Spleen (tissue), 11 donors: ENCODE results near the gene ADGRL3. TPM values are rescaled to one million over a fixed set of nuclear protein-coding genes. Genes with fewer than 3 reads are reported as not detected.

Experiments
- DNase-seq: peaks from one replicate; pipeline ENCODE4 v3.0.0-alpha.2; 2020
- H3K27ac ChIP-seq, 8 donors: fragments of 200-600 bp; sonication (generic) in 7 of 8; 1 replicate in 4 of 8; 2 replicates in 4 of 8; pipeline versions ENCODE4 v1.5.0 to v1.8.0; 2016 to 2021; ENCODE audit warnings: inconsistent platforms in 4 of 8, mild to moderate bottlenecking in 4 of 8, moderate library complexity in 1 of 8
- H3K27me3 ChIP-seq, 7 donors: fragments of 200-600 bp; sonication (generic) in 6 of 7; replicated peaks in 1 of 7; 1 replicate in 4 of 7; 2 replicates in 3 of 7; pipeline versions ENCODE4 v1.5.0 to v1.8.0; 2016 to 2021; ENCODE audit warnings: inconsistent platforms in 3 of 7, mild to moderate bottlenecking in 1 of 7
- H3K36me3 ChIP-seq, 6 donors: fragments of 200-600 bp; sonication (generic) in 5 of 6; 1 replicate in 4 of 6; 2 replicates in 2 of 6; pipeline versions ENCODE4 v1.5.0 to v1.8.0; 2016 to 2021; ENCODE audit warnings: inconsistent platforms in 2 of 6
- H3K4me1 ChIP-seq, 6 donors: fragments of 200-600 bp; sonication (generic) in 5 of 6; 1 replicate in 3 of 6; 2 replicates in 3 of 6; pipeline versions ENCODE4 v1.5.0 to v1.8.0; 2016 to 2021; ENCODE audit warnings: inconsistent platforms in 3 of 6
- H3K4me3 ChIP-seq, 8 donors: fragments of 200-600 bp; sonication (generic) in 7 of 8; 1 replicate in 4 of 8; 2 replicates in 4 of 8; pipeline versions ENCODE4 v1.5.0 to v1.8.0; 2016 to 2021; ENCODE audit warnings: inconsistent platforms in 4 of 8, mild to moderate bottlenecking in 4 of 8, moderate library complexity in 2 of 8
- H3K9me3 ChIP-seq, 8 donors: fragments of 200-600 bp; sonication (generic) in 7 of 8; 1 replicate in 4 of 8; 2 replicates in 4 of 8; pipeline versions ENCODE4 v1.5.0 to v1.8.0; 2016 to 2021; ENCODE audit warnings: inconsistent platforms in 4 of 8
- CTCF ChIP-seq, 11 experiments: fragments of 200-600 bp in 7 of 11; fragments of 450-650 bp in 4 of 11; sonication (generic) in 4 of 11; IDR thresholded peaks in 8 of 11; conservative IDR thresholded peaks in 3 of 11; 1 replicate in 7 of 11; 2 replicates in 4 of 11; pipeline versions ENCODE4 v1.4.0 to v1.8.0; 2016 to 2021; ENCODE audit warnings: antibody characterized with exemption in 11 of 11, inconsistent platforms in 4 of 11, mild to moderate bottlenecking in 1 of 11
- POLR2A ChIP-seq, 3 donors: fragments of 450-650 bp; IDR thresholded peaks; one replicate each; pipeline ENCODE4 v1.5.1; 2017; ENCODE audit warnings: antibody characterized with exemption in 3 of 3, mild to moderate bottlenecking in 1 of 3
- POLR2AphosphoS5 ChIP-seq, 3 donors: sonication (generic); formaldehyde crosslinking; IDR thresholded peaks; one replicate each; pipeline ENCODE4 v1.5.1; 2017; ENCODE audit warnings: antibody characterized with exemption in 3 of 3
- WGBS, 5 donors: extraction: QIAGEN DNeasy Blood & Tissue Kit in 3 of 5; methylation state at CpG; one replicate each; pipeline versions ENCODE4 v1.1.5 to v1.1.7; 2013 to 2018; 5-methylcytosine and 5-hydroxymethylcytosine counted together
- intact Hi-C: fragments of 100-400 bp; cut with DNase I; formaldehyde crosslinking; loops from one replicate; pipeline ENCODE4 v1.15.0; 2023; ENCODE audit warnings: low total_unique reads
- polyA plus RNA-seq, 3 donors: library from polyadenylated mRNA; stranded (reverse); fragments of 200-250 nt; gene quantifications; one replicate each; pipeline ENCODE4 v1.2.1, GENCODE V29; 2013
- total RNA-seq, 7 donors: library from RNA; depleted of rRNA in 3 of 7; stranded (reverse); fragments of >200 nt in 3 of 7; fragmentation: NEBNext Ultra II Directional in 4 of 7; extraction: Animal tissue kit (Norgen Biotek cat#: 25700) in 4 of 7; gene quantifications; one replicate each; pipeline versions ENCODE4 v1.1.0 to v1.2.1, GENCODE V29; 2016 to 2021
- donor health status: healthy with polysubstance abuse.
- donor health status: DM: no; HTN: no; CAD: no; lungs with moderate emphysema.
- donor health status: DM: no; HTN: no; CAD: no.
- donor health status: Bipolar disorder and iron deficiency.
- donor health status: healthy.
- donor health status: DM: no; HTN: no; CAD: no.
- donor health status: DM: yes; HTN: yes; CAD: no.

ADGRL3 gene
- total and polyA plus RNA-seq, 10 donors: 0.09 to 0.92 (median 0.46) TPM; not detected in 1

- no peak overlapping the region for H3K4me3 ChIP-seq
- no peaks in the 10 kb centered on the region for H3K27me3 ChIP-seq
- WGBS, 5 donors: 27 to 49% (median 31%) methylated on average over 2 of the region's 2 CpGs
- no peaks in the 10 kb centered on the region for H3K9me3 ChIP-seq
- H3K4me1 ChIP-seq: no peaks in the 10 kb centered on the region
- no peak for DNase-seq
- TF ChIP-seq CTCF (IDR thresholded peaks at IDR 0.05 in 8 of 11, conservative IDR thresholded peaks at IDR 0.05 in 3 of 11) (no peak), POLR2AphosphoS5 (IDR thresholded peaks at IDR 0.05) (no peak), POLR2A (IDR thresholded peaks at IDR 0.05) (no peak)
- H3K27ac ChIP-seq: no peak overlapping the region
- H3K36me3 ChIP-seq: no peaks in the 10 kb centered on the region
- intact Hi-C loops: no loop called here
Observed at GRCh38 chr4:61571761-61572559, 371.8 kb downstream of the ADGRL3 start.

GRCh38 chr4:61575796-61576195 lies 375.7 kb downstream of the ADGRL3 start:
- Histone ChIP-seq H3K4me1 (no peaks in the 10 kb centered on the region), H3K27ac (no peak overlapping the region), H3K36me3 (no peaks in the 10 kb centered on the region), H3K27me3 (no peaks in the 10 kb centered on the region), H3K9me3 (no peaks in the 10 kb centered on the region), H3K4me3 (no peak overlapping the region)
- DNase-seq: no peak
- intact Hi-C loops: no loop called here
- TF ChIP-seq CTCF (IDR thresholded peaks at IDR 0.05 in 8 of 11, conservative IDR thresholded peaks at IDR 0.05 in 3 of 11): no peak
- no peak for TF ChIP-seq POLR2A (IDR thresholded peaks at IDR 0.05)
- TF ChIP-seq POLR2AphosphoS5 (IDR thresholded peaks at IDR 0.05): no peak
- 61 to 74% (median 70%) methylated on average over 2 of the region's 2 CpGs for WGBS, 5 donors

GRCh38 chr4:61579786-61580185 lies 379.7 kb downstream of the ADGRL3 start:
- H3K4me3 ChIP-seq: no peak overlapping the region
- H3K36me3 ChIP-seq: no peaks in the 10 kb centered on the region
- H3K27me3 ChIP-seq: no peaks in the 10 kb centered on the region
- DNase-seq: no peak
- 70 to 85% (median 80%) methylated on average over 1 of the region's 1 CpG for WGBS, 5 donors
- no peak overlapping the region for H3K27ac ChIP-seq
- no peak for TF ChIP-seq POLR2A (IDR thresholded peaks at IDR 0.05)
- TF ChIP-seq POLR2AphosphoS5 (IDR thresholded peaks at IDR 0.05): no peak
- TF ChIP-seq CTCF (IDR thresholded peaks at IDR 0.05 in 8 of 11, conservative IDR thresholded peaks at IDR 0.05 in 3 of 11): no peak
- H3K4me1 ChIP-seq: no peaks in the 10 kb centered on the region
- no peaks in the 10 kb centered on the region for H3K9me3 ChIP-seq
- intact Hi-C loops: no loop called here

GRCh38 chr4:61580721-61581377 lies 380.7 kb downstream of the ADGRL3 start:
- Histone ChIP-seq H3K9me3 (no peaks in the 10 kb centered on the region), H3K4me3 (no peak overlapping the region), H3K36me3 (no peaks in the 10 kb centered on the region), H3K4me1 (no peaks in the 10 kb centered on the region), H3K27me3 (no peaks in the 10 kb centered on the region), H3K27ac (no peak overlapping the region)
- intact Hi-C loops: no loop called here
- WGBS, 5 donors: 75 to 88% (median 78%) methylated on average over 5 of the region's 5 CpGs
- DNase-seq: no peak
- TF ChIP-seq CTCF (IDR thresholded peaks at IDR 0.05 in 8 of 11, conservative IDR thresholded peaks at IDR 0.05 in 3 of 11): no peak
